Glomerular endothelial cell (primary cell): ENCODE measurements around the gene NCKIPSD. TPM values are rescaled to one million over a fixed set of nuclear protein-coding genes. Genes with fewer than 3 reads are reported as not detected.
A peak's percentile ranks its signal among the peaks of the same experiment; 100 is the strongest.
"Not testable (repeated sequence)": the region's sequence is repeated elsewhere in the genome, so short reads cannot be mapped to it uniquely, and the experiment has no call there.

Experiments used
- DNase-seq: peaks from one replicate; pipeline ENCODE4 v3.0.0-alpha.2; 2011; ENCODE audit warnings: low read depth, low spot score; ENCODE audit errors: extremely low read depth
- total RNA-seq: library from RNA; depleted of rRNA; stranded (reverse); fragments of >200 nt; gene quantifications from 2 replicates; pipeline ENCODE4 v1.2.3, GENCODE V29; 2015

The NCKIPSD gene
- total RNA-seq: 18.6 and 34.7 TPM in 2 replicates

DNA sequence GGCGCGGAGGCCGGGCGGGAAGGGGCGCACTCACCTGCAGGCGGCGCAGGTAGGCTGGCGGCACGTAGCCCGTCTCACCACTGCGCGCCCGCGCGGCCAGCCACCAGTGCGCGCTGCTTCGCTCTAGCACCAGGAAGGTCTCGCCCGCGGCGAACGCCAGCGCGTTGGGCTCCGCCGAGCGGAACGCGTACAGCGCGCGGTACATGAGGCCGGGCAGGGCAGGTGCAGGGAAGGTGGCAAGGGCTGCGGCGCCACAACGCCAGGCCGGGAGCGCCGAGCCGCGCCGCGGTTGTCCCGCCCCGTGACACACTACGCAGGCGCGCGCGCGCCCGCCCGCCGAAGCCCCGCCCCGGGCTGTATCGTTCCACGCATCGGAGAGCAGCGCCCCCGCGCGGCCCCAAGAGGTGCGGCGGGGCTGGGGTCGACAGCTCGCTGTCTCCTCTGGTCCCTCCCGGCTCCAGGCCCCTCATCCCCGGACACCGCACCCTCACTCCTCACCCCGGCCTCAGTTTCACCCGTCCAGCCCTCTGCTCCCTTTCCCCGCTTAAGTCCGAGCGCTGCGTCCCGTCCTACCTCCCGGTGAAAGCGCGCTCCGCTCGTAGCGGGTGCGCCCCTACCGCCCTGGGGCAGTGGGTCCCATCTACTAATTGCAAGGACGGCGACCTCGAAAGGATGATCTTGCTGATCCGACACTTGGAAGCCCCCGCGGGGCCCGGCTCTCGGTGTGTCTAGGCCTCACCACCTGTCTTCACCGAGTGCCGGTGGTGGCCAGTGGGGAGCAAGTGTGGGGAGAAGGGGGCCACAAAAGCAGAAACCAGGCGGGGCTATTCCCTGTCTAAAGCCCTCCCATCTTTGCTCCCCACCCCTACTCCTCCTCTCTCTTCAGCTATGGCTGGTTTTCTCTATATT is at the start of gene NCKIPSD:
Gene NCKIPSD (minus strand): TSS at position 313 of the 909 bp plus-strand sequence. CDS start 108 bp downstream, at position 205.
- no peak for DNase-seq

DNA sequence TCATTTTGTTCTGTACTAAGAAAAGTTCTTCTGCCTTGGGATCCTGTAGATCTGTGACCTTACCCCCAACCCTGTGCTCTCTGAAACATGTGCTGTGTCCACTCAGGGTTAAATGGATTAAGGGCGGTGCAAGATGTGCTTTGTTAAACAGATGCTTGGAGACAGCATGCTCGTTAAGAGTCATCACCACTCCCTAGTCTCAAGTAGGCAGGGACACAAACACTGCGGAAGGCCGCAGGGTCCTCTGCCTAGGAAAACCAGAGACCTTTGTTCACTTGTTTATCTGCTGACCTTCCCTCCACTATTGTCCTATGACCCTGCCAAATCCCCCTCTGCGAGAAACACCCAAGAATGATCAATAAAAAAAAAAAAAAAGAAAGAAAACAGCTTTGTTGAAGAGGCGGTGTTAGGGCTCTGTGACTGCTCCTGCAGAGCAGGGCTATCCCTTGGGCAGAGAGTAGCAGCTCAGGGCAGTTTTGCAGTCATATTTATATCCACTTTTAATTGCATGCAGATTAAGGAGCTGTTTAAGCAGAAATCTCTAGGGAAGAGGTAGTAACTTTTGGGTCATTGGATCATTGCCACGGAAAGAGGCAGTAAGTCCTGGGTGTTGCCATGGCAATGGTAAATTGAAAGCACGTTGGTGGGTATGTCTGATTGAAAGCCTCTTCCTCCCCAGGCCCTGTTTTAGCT is 49.5 kb upstream of the NCKIPSD start:
- DNase-seq: not testable (repeated sequence)

DNA sequence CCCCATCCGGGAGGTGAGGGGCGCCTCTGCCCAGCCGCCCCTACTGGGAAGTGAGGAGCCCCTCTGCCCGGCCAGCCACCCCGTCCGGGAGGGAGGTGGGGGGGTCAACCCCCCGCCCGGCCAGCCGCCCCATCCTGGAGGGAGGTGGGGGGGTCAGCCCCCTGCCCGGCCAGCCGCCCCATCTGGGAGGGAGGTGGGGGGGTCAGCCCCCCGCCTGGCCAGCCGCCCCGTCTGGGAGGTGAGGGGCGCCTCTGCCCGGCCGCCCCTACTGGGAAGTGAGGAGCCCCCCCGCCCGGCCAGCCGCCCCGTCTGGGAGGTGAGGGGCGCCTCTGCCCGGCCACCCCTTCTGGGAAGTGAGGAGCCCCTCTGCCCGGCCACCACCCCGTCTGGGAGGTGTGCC is 48.8 kb upstream of the NCKIPSD start:
- DNase-seq: not testable (repeated sequence)

DNA sequence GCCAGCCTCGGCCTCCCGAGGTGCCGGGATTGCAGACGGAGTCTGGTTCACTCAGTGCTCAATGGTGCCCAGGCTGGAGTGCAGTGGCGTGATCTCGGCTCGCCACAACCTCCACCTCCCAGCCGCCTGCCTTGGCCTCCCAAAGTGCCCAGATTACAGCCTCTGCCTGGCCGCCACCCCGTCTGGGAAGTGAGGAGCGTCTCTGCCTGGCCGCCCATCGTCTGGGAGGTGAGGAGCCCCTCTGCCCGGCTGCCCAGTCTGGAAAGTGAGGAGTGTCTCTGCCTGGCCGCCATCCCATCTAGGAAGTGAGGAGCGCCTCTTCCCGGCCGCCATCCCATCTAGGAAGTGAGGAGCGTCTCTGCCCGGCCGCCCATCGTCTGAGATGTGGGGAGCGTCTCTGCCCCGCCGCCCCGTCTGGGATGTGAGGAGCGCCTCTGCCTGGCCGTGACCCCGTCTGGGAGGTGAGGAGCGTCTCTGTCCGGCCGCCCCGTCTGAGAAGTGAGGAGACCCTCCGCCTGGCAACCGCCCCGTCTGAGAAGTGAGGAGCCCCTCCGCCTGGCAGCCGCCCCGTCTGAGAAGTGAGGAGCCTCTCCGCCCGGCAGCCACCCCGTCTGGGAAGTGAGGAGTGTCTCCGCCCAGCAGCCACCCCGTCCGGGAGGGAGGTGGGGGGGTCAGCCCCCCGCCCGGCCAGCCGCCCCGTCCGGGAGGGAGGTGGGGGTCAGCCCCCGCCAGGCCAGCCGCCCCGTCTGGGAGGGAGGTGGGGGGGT is 48.2 kb upstream of the NCKIPSD start:
- not testable (repeated sequence) for DNase-seq

DNA sequence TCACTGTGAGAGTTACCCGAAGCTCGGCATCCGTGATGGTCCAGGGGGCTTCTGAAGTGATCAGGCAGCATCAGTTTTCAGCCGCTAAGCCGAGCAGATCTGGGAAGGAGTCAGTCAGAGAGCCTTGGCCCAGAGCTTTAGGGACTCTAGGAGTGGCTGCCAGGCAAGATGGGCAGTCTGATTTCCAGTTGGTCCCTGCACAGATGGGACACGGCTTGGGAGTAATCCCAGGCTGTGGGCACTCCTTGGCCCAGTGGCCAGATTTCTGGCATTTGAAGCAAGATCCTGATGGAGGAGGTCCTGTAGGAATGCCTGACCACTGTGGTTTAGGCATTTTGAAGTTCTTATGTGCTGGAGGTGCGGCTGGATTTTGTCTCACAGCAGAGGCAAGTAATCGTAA is 41.8 kb upstream of the NCKIPSD start:
- DNase-seq: no peak

DNA sequence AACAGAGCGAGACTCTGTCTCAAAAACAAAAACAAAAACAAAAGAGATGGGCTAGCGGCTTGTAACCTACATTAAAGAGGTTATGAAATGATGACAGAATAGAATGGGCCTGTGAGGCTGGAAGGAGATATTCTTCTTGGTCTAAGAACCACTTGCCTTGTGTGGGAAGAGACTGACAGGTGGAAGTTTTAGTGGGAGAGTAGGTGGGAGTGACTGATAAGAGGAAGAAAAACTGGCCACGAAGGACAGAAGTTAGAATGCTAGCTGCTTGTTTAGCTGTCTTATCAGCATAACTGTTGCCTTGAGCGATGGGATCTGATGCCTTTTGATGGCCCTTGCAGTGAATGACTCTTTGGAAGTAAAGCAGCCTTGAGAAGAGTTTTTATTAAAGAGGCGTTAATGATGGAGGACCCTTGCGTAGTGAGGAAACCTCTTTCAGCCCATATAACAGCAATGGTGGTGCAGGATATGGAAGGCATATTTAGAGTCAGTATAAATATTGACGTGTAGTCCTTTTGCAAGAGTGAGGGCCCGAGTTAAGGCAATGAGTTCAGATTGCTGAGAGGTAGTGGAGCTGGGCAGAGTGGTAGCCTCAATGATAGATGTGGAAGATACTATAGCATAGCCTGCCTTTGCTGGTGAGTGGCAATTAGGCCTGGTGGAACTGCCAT is 39.6 kb upstream of the NCKIPSD start:
- not testable (repeated sequence) for DNase-seq

DNA sequence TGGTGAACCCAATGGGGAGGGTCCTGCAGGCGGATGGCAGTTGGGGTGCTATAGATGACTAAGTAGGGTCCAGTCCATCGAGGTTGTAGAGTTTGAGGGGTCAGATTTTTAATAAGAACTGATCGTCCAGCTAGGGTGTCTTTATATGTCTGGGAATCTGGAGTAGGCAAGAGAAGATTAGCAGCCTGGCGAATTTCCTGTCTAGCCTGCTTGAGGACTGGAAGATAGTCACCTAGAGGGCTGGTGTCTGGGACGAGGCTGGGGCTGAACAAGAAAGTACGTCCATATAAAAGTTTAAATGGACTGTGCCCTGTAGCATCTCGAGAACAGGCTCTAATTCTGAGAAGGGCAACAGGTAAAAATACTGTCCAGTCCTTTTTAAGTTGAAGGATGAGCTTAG is 38.0 kb upstream of the NCKIPSD start:
- DNase-seq: no peak

DNA sequence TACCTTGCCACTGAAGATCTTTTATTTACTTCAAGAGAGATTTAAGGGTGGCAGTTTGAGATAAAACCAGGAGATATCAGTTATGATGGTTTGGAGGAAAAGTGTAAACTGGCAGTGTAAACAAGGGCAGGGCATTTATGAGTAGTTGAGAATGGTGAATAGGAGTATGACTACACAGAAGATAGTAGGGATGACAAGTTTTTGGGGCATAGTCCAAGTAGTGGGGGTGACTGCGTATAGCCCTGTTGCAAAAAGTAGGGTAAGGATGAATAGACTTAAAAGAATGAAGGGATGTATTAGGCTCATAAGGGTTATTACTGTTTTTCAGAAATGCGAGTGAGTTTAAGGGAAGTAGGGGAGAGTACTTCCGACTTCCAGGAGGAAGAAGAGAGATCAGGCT is 37.6 kb upstream of the NCKIPSD start:
- DNase-seq: not testable (repeated sequence)

DNA sequence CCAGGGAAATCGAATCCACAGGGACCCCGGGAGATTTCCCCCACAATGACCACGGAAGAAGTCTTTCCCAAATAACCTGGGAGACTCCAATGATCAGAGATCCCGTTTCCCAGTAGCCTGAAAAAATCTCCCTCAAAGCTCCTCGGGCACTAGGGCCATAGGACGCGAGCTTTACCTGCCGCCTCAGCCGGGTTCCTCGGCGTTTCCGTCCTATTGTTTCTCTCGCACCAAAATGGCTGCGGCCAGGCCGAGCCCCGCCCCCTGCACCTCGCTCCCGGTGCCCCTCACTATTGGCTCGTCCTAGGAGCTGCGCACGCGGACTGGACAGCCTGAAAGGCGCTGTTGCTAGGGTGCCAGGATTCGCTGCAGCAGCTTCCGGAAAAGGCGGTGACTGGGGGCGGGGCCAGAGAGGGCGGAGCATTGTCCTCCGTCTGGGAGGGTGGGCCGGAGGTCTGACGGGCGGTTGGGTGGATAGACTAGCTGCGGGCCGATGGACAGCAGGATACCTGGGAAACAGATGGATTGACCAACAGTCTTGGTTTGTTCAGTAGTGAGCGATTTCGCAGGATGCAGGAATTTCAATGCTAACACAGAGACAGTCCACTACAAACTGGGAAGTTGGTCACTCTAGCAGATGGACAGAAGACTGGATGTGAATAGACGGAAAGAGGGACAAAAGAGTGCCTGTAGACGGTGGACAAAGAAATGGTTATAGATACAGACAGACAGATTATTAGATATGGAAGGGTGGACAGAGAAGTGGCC is 31.4 kb upstream of the NCKIPSD start, which contains the start of gene IP6K2:
Gene IP6K2 (minus strand): TSS at position 240 of the 765 bp plus-strand sequence. CDS start 21,930 bp downstream, outside the sequence.
- peak; percentile 79 for DNase-seq

DNA sequence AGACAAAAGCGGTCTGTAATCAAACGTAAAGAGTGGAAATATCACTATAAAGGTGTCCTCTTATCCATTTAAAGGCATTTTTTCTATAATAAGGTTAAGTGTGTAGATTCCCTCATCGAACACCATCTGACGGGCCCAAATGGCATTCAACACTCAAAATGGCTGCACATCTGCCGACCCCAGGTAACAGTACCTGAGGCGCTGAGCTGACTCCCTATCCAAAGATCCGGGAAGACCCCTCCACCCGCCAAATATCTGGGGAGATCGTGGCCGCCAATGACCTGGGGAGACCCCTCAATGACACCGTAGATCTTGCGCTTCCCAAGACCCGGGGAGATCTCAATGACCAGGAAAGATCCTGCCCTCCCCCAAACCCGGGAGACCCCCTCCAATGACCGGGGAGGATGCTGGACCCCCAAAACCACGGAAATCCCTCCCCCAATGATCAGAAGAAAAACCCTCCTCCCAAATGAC is 30.8 kb upstream of the NCKIPSD start:
- no peak for DNase-seq

DNA sequence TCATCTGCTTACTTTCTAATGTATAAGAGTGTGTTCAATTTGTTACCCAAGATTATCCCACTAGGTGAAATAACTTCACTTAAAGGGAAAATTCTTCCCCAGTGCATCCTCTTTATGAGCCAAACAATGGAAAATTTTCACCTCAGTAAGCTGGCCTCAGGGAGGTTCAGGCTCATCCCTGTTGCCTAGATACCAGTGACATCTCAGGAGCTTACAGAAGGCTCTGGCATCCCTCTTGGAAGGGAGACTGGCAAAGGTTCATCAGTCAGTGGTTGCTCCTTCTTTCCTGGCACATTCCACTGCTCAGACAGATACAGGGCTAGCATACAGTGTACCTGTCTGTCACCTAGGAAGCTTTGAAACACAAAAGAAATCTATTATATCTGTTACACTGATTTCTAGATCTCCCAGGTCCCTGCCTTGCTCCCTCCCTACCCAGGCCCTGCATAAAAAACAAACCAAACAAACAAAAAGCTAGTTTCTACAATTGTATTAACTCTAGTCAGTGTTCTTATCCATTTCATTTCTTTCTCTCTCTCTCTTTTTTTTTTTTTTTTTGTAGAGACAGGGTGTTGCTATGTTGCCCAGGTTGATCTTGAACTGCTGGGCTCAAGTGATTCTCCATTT is 29.6 kb upstream of the NCKIPSD start:
- DNase-seq: no peak

DNA sequence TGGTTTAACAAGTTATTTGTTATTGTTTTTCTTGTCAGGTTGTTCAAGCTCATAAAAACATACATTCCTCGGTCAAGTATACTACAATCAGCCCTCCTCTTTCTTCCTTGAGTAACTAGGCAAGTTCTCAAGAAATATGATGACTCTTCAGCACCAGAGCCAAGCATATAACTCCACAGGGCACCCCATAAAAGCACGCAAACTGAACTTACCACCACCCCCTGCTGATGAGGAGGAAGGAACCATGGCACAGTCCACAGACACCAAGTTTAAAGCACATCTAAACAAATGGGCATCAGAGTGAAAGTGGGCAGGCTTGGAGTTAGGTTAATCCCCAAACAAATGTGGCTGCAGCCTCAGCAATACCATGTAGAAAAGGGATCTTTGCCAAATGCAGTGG is 26.0 kb upstream of the NCKIPSD start:
- DNase-seq: no peak

DNA sequence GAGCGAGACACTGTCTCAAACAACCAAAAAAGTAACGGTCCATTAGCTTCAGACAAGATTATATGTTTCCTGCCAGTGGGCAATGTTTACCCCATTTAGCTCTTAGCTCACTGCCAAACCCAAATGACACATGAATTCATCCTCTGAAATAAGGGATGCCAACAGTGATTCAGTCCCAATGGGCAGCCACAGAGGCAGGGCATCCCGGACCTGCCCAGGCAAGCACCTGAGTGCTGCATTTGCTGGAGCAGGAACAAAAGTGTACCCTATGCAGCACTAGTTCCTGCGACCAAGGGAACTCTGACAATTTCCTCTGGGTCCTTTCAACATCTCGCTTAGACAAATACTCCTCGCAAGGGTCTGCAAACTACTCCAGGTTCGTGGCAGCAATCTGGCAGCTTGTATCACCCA is 23.3 kb upstream of the NCKIPSD start:
- no peak for DNase-seq

DNA sequence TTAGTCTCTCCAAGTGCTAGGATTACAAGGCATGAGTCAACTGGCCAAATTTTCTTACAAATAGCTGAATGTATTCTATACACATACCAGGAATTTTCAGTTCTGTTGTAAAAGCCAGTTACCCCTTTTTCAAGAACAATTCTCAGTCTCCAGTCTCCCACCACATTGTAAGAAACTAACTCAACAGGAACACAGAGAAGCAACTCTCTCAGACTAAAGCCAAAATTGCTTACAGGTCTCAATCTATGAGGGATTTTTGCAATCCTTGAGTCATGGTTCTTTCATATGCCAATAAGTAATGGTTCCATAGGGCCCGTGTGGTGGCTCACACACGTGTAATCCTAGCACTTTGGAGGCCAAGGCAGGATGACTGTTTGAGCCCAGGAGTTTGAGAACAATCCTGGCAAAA is 22.8 kb upstream of the NCKIPSD start:
- no peak for DNase-seq

DNA sequence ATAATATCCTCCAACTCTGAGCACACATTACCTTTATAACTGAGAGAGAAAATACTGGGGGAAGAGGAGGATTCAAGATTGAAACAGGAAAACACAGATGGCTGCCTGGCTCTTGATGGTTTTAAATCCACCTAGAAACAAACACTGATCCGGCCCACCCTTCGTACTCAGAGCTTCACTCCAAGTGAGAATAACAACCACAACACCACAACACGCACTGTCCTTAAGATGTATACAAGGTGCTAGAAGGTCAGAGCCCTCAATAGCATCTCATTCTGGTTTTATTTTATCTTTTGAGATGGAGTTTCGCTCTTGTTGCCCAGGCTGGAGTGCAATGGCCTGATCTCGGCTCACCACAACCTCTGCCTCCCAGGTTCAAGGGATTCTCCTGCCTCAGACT is 21.4 kb upstream of the NCKIPSD start:
- DNase-seq: no peak

DNA sequence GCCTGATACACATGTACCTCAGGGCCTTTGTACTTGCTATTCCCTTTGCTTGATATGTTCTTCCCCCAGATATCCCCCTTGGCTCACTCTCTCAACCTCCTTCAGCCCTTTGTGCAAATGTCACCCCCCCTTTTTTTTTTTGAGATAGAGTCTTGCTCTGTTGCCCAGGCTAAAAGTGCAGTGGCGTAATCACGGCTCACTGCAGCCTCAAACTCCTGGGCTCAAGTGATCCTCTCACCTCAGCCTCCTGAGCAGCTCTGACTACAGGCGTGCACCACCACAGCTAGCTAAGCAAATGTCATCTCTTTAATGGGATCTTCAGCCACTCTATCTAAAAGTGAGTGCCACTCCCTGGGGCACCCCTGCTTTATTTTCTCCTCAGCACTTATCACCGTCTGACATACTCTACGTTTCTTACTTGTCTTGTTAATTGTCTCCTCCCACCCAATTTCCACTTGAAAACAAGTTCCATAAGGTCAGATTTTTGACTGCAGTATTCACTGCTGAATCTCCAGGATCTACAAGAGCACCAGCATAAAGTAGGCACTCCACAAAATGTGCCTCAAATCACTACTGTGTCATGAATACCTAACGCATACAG is 16.7 kb upstream of the NCKIPSD start:
- DNase-seq: no peak

DNA sequence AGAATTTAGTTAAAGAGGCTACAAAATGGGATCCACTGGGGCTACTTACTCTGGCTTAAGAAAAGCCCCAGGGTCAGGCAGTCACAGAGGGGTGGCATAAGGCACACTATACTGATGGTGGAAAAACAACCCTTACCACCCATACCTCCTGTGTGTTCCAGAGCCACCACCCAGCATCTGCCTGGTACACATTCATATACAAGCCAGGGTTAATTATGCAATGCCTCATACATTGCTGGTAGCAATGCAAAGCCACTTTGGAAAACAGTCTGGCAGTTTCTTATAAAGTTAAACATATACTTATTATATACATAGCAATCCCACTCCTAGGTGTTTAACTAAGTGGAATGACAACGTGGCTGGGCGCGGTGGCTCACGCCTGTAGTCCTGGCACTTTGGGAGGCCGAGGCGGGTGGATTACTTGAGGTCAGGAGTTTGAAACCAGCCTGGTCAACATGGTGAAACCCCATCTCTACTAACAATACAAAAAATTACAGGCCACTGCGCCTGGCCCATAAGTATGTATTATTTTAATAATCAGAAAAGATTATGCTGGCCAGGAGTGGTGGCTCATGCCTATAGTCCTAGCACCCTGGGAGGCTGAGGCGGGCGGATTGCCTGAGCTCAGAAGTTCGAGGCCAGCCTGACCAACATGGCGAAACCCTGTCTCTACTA is 15.2 kb upstream of the NCKIPSD start:
- DNase-seq: no peak

DNA sequence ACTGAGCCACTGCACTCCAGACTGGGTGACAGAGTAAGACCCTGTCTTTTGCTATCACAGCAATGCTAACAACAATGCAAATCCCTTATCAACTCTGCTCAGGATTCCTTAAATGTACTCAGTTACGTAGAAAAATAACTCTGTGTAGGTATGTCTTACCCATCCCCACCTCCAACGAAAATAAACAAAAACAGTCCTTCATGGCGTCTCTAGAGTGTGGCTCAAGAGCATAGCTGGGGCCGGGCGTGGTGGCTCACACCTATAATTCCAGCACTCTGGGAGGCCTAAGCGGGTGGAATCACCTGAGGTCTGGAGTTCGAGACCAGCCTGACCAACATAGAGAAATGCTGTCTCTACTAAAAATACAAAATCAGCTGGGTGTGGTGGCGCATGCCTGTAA is 13.2 kb upstream of the NCKIPSD start:
- DNase-seq: no peak
